GM12878 (cell line): Measurements from ENCODE around the gene NINL. TPM values are rescaled to one million over a fixed set of nuclear protein-coding genes. Genes with fewer than 3 reads are reported as not detected.

Source experiments
- ATAC-seq: fragments of 200-7000 bp; cut with Tn5 transposase; 3 replicates; pipeline ENCODE4 v1.9.1; 2020; ENCODE audit warnings: mild to moderate bottlenecking, moderate library complexity
- BruUV-seq: library from RNA; stranded (reverse); fragments of 400-500 nt; replicated peaks from 2 replicates; lab custom pipeline; 2021; lab: Mats Ljungman, UMichigan
- CTCF ChIA-PET: fragments of 300-600 bp; sonication (Branson Sonifier 250); formaldehyde crosslinking; extraction: SDS; loops from one replicate; lab custom pipeline; 2021; ENCODE audit warnings: inconsistent platforms; lab: Yijun Ruan, JAX
- POLR2A ChIA-PET: fragments of 350-600 bp; formaldehyde crosslinking; extraction: SDS; loops from one replicate; lab custom pipeline; 2021; ENCODE audit warnings: inconsistent platforms; lab: Charles Lee
- RAD21 ChIA-PET: fragments of 300-600 bp; sonication (Branson Sonifier 250); formaldehyde crosslinking; loops from one replicate; lab custom pipeline; 2023; ENCODE audit warnings: antibody characterized with exemption; ENCODE audit not compliant: unreplicated experiment; lab: Charles Lee
- SMC1A ChIA-PET: fragments of 300-600 bp; sonication (Branson Sonifier 250); formaldehyde crosslinking; loops from one replicate; lab custom pipeline; 2023; ENCODE audit not compliant: unreplicated experiment, uncharacterized antibody; lab: Charles Lee
- DNase-seq: peaks from one replicate; pipeline ENCODE4 v3.0.0-alpha.2; 2011; ENCODE audit warnings: low read depth, low spot score
- FAIRE-seq: peaks from 3 replicates; lab custom pipeline; 2011; peaks lifted over from hg19 to GRCh38; lab: Jason Lieb, UNC
- H2AFZ ChIP-seq: 2 replicates; pipeline ENCODE4 v1.6.0; 2011; ENCODE audit warnings: low read depth, low read length, control low read depth; ENCODE audit not compliant: control insufficient read depth
- H3K27ac ChIP-seq: 2 replicates; pipeline ENCODE4 v1.5.1; 2011; ENCODE audit warnings: control low read depth; ENCODE audit not compliant: control insufficient read depth, insufficient read depth
- H3K27me3 ChIP-seq, 2 experiments: replicated peaks in 1 of 2; 2 replicates each; pipeline versions ENCODE4 v1.6.0 to v1.6.1; 2011; ENCODE audit warnings: low read length in 1 of 2; ENCODE audit not compliant: control insufficient read depth in 2 of 2, insufficient read depth in 2 of 2
- H3K36me3 ChIP-seq, 2 experiments: 2 replicates each; pipeline ENCODE4 v1.5.1; 2011; ENCODE audit warnings: low read length in 1 of 2; ENCODE audit not compliant: control insufficient read depth in 2 of 2, insufficient read depth in 2 of 2
- H3K4me1 ChIP-seq: 2 replicates; pipeline ENCODE4 v1.6.1; 2011; ENCODE audit warnings: mild to moderate bottlenecking, low read length, moderate library complexity, mixed read lengths; ENCODE audit not compliant: control insufficient read depth, insufficient read depth
- H3K4me2 ChIP-seq: 2 replicates; pipeline ENCODE4 v1.6.0; 2011; ENCODE audit warnings: control low read depth; ENCODE audit not compliant: control insufficient read depth, insufficient read depth
- H3K4me3 ChIP-seq: fragments of 200-600 bp; sonication (generic); 2 replicates; pipeline ENCODE4 v1.5.1; 2016
- H3K79me2 ChIP-seq: 2 replicates; pipeline ENCODE4 v1.6.0; 2011; ENCODE audit warnings: low read length; ENCODE audit not compliant: control insufficient read depth, insufficient read depth
- H3K9ac ChIP-seq: 2 replicates; pipeline ENCODE4 v1.8.0; 2011; ENCODE audit warnings: low read length, control low read depth, mixed read lengths; ENCODE audit not compliant: control insufficient read depth, insufficient read depth
- H3K9me3 ChIP-seq: replicated peaks from 3 replicates; pipeline ENCODE4 v1.5.1; 2011; ENCODE audit warnings: mild to moderate bottlenecking, low read length; ENCODE audit not compliant: control insufficient read depth, insufficient read depth
- H4K20me1 ChIP-seq: 2 replicates; pipeline ENCODE4 v1.6.0; 2011; ENCODE audit not compliant: control insufficient read depth, insufficient read depth
- CREM ChIP-seq: IDR thresholded peaks from 2 replicates; pipeline ENCODE4 v1.6.1; 2014; ENCODE audit warnings: antibody characterized with exemption, low read depth
- IRF4 ChIP-seq: IDR thresholded peaks from 2 replicates; pipeline ENCODE4 v1.6.1; 2011; ENCODE audit warnings: low read depth, low read length
- SRF ChIP-seq, 2 experiments: IDR thresholded peaks; 2 replicates each; pipeline ENCODE4 v1.6.1; 2011; ENCODE audit warnings: low read depth in 2 of 2, low read length in 2 of 2, mild to moderate bottlenecking in 1 of 2, moderate library complexity in 1 of 2
- USF1 ChIP-seq: IDR thresholded peaks from 2 replicates; pipeline ENCODE4 v1.6.1; 2011; ENCODE audit warnings: borderline replicate concordance, low read depth, mild to moderate bottlenecking, moderate library complexity, mixed read lengths, low read length; ENCODE audit not compliant: insufficient read depth; ENCODE audit errors: extremely low read length
- ZBTB4 ChIP-seq: fragments of 450-650 bp; formaldehyde crosslinking; IDR thresholded peaks from 2 replicates; pipeline ENCODE4 v1.4.0; 2022; ENCODE audit warnings: mild to moderate bottlenecking, moderate library complexity
- WGBS: methylation state at CpG from one replicate; pipeline ENCODE4 v1.1.6; 2016; ENCODE audit warnings: low lambda C conversion rate; ENCODE audit not compliant: insufficient replicate concordance, insufficient coverage; ENCODE audit errors: missing lambda C conversion rate; 5-methylcytosine and 5-hydroxymethylcytosine counted together
- in situ Hi-C: fragments of 300-500 bp; cut with MboI; formaldehyde crosslinking; loops from 9 replicates; pipeline ENCODE4 v1.14.3; 2018; ENCODE audit warnings: mixed read lengths
- intact Hi-C: fragments of 100-400 bp; cut with micrococcal nuclease; formaldehyde crosslinking; loops from one replicate; pipeline ENCODE4 v1.14.2; 2022; ENCODE audit not compliant: unreplicated experiment
- polyA plus RNA-seq, 11 experiments: library from polyadenylated mRNA; depleted of rRNA in 4 of 11; unstranded in 6 of 11; stranded (reverse) in 5 of 11; fragments of >200 nt; fragmentation: Nextera tagmentation in 4 of 11; fragmentation: Illumina TruSeq in 1 of 11; extraction: Ambion mirVana in 4 of 11; extraction: Trizol in 1 of 11; gene quantifications; 1 replicate in 1 of 11; 2 replicates in 10 of 11; pipeline versions ENCODE4 v1.2.1 to v1.2.3, GENCODE V29; 2011 to 2016; ENCODE audit warnings: inconsistent platforms in 2 of 11, missing spikeins in 2 of 11, low read depth in 1 of 11
- total RNA-seq, 4 experiments: library from RNA; depleted of rRNA in 3 of 4; stranded (reverse); fragments of >200 nt in 3 of 4; fragmentation: Illumina TruSeq in 1 of 4; extraction: Trizol in 1 of 4; gene quantifications; 2 replicates each; pipeline versions ENCODE4 v1.2.1 to v1.2.3, GENCODE V29; 2013 to 2021

The NINL gene
- total and polyA plus RNA-seq, 10 of the 15 experiments (the other 5 are each of a cell fraction or from before 2014, with no cell fraction given): 0.04 to 0.77 (median 0.23) TPM; not detected in 1

- TF ChIP-seq ZBTB4 (CRISPR knock-in tag) (no peak), USF1 (no peak), IRF4 (no peak)
These were observed 74.6 kb downstream of the NINL start (continued) for GRCh38 chr20:25510721-25511120.

- 5% methylated on average over 8 of the region's 8 CpGs for WGBS
- no peak overlapping the region for H3K27ac ChIP-seq
- TF ChIP-seq CREM: no peak
- no peak for TF ChIP-seq SRF (IDR thresholded peaks at IDR 0.05; ENCODE audit: low read depth in 2 of 2, low read length in 2 of 2)
- H4K20me1 ChIP-seq: no peaks in the 10 kb centered on the region
- in situ Hi-C loops: loop anchor here (10.0 to 25.0 kb wide), 2 partner anchors 45 to 652 kb away; no protein-coding TSS in a partner anchor
- no peak overlapping the region for H3K4me3 ChIP-seq
- BruUV-seq: no TSS peak
- intact Hi-C loops: no loop called here
- no peak overlapping the region for H3K4me2 ChIP-seq
- ChIA-PET CTCF (no interaction called here), RAD21 (interaction anchor here (0.5 kb wide), 1 partner anchor 10 kb away, joined by 3 read pairs; no protein-coding TSS in a partner anchor), SMC1A (no interaction called here), POLR2A (no interaction called here)
- H2AFZ ChIP-seq: no peak overlapping the region
- no peak for DNase-seq
- H3K9me3 ChIP-seq: no peaks in the 10 kb centered on the region; the same call in 2 of the 3 replicates
- no peak for FAIRE-seq
- no peaks in the 10 kb centered on the region for H3K36me3 ChIP-seq
- no peaks in the 10 kb centered on the region for H3K4me1 ChIP-seq
- ATAC-seq: no peak
- no peak overlapping the region for H3K9ac ChIP-seq
- H3K27me3 ChIP-seq: no peaks in the 10 kb centered on the region
- no peaks in the 10 kb centered on the region for H3K79me2 ChIP-seq
These were observed 75.1 kb downstream of the NINL start for GRCh38 chr20:25510202-25510601.
